Stomach (tissue), 9 donors: ENCODE measurements around the gene DEFB129. TPM values are rescaled to one million over a fixed set of nuclear protein-coding genes. Genes with fewer than 3 reads are reported as not detected.

Experiments
- DNase-seq, 2 donors: peaks; one replicate each; pipeline versions ENCODE4 v3.0.0 to v3.0.0-alpha.2; 2013 to 2019
- H3K27ac ChIP-seq, 5 donors: fragments of 200-600 bp in 4 of 5; sonication (generic) in 4 of 5; one replicate each; pipeline ENCODE4 v1.5.1; 2013 to 2019; ENCODE audit warnings: mild to moderate bottlenecking in 1 of 5, moderate library complexity in 1 of 5
- H3K27me3 ChIP-seq, 3 donors: fragments of 200-600 bp; sonication (generic); one replicate each; pipeline ENCODE4 v1.5.1; 2017 to 2019; ENCODE audit warnings: mixed run types in 1 of 3
- H3K36me3 ChIP-seq, 4 donors: fragments of 200-600 bp; sonication (generic); 1 replicate in 3 of 4; 2 replicates in 1 of 4; pipeline ENCODE4 v1.5.1; 2016 to 2019
- H3K4me1 ChIP-seq, 4 donors: fragments of 200-600 bp; sonication (generic); one replicate each; pipeline ENCODE4 v1.5.1; 2016 to 2019
- H3K4me3 ChIP-seq, 4 donors: fragments of 200-600 bp; sonication (generic) in 3 of 4; one replicate each; pipeline ENCODE4 v1.5.1; 2016 to 2019; ENCODE audit warnings: mild to moderate bottlenecking in 1 of 4
- H3K9me3 ChIP-seq, 4 donors: fragments of 200-600 bp; sonication (generic); one replicate each; pipeline ENCODE4 v1.5.1; 2016 to 2019
- CTCF ChIP-seq, 7 experiments: fragments of 450-650 bp in 4 of 7; fragments of 200-600 bp in 3 of 7; sonication (generic) in 3 of 7; IDR thresholded peaks; one replicate each; pipeline ENCODE4 v1.5.1; 2016 to 2019; ENCODE audit warnings: antibody characterized with exemption in 7 of 7, control low read depth in 2 of 7, mild to moderate bottlenecking in 1 of 7
- EP300 ChIP-seq: sonication (generic); formaldehyde crosslinking; IDR thresholded peaks from one replicate; pipeline ENCODE4 v1.6.1; 2017; ENCODE audit warnings: antibody characterized with exemption
- POLR2A ChIP-seq, 4 donors: fragments of 450-650 bp; IDR thresholded peaks; one replicate each; pipeline ENCODE4 v1.6.1; 2016; ENCODE audit warnings: antibody characterized with exemption in 4 of 4, control low read depth in 2 of 4, mild to moderate bottlenecking in 1 of 4, moderate library complexity in 1 of 4
- POLR2AphosphoS5 ChIP-seq, 3 donors: sonication (generic); formaldehyde crosslinking; IDR thresholded peaks; one replicate each; pipeline ENCODE4 v1.6.1; 2016; ENCODE audit warnings: antibody characterized with exemption in 3 of 3
- WGBS, 5 donors: extraction: QIAGEN DNeasy Blood & Tissue Kit in 3 of 5; methylation state at CpG; one replicate each; pipeline versions ENCODE4 v1.1.5 to v1.1.7; 2013 to 2018; 5-methylcytosine and 5-hydroxymethylcytosine counted together
- intact Hi-C: fragments of 100-400 bp; cut with DNase I; formaldehyde crosslinking; loops from one replicate; pipeline ENCODE4 v1.15.1; 2023; ENCODE audit warnings: low total_unique reads
- polyA plus RNA-seq, 3 donors: library from polyadenylated mRNA; stranded (reverse); fragments of 200-250 nt; gene quantifications; one replicate each; pipeline ENCODE4 v1.2.3, GENCODE V29; 2013
- total RNA-seq, 5 donors: library from RNA; depleted of rRNA; stranded (reverse); fragments of >200 nt; gene quantifications; one replicate each; pipeline versions ENCODE4 v1.1.0 to v1.2.3, GENCODE V29; 2014 to 2016
- donor health status: healthy with polysubstance abuse.
- donor health status: Bipolar disorder and iron deficiency.
- donor health status: healthy.

The DEFB129 gene
- total and polyA plus RNA-seq, 8 donors, result not detected

GRCh38 chr20:275791-276190 is 48.7 kb downstream of the DEFB129 start:
- intact Hi-C loops, result no loop called here
- TF ChIP-seq POLR2AphosphoS5 (IDR thresholded peaks at IDR 0.05) (no peak), CTCF (IDR thresholded peaks at IDR 0.05) (no peak), POLR2A (IDR thresholded peaks at IDR 0.05) (no peak), EP300 (no peak)

GRCh38 chr20:276620-277495 is 49.8 kb downstream of the DEFB129 start:
- DNase-seq, result no peak
- 92 to 95% (median 92%) methylated on average over 9 to 12 of the region's 12 CpGs for WGBS, 5 donors
- peaks cover 11 to 66% (median 57%) of the 10 kb centered on the region in 4 donors for H3K36me3 ChIP-seq
- TF ChIP-seq POLR2AphosphoS5 (IDR thresholded peaks at IDR 0.05) (no peak), EP300 (no peak), POLR2A (IDR thresholded peaks at IDR 0.05) (no peak)
- intact Hi-C loops, result no loop called here
- no peaks in the 10 kb centered on the region for H3K9me3 ChIP-seq
- no peaks in the 10 kb centered on the region for H3K4me1 ChIP-seq
- no peak overlapping the region for H3K4me3 ChIP-seq
- H3K27me3 ChIP-seq, result no peaks in the 10 kb centered on the region
- no peak overlapping the region for H3K27ac ChIP-seq

More at GRCh38 chr20:275791-276190, 48.7 kb downstream of the DEFB129 start:
- 89 to 92% (median 90%) methylated on average over 5 to 7 of the region's 7 CpGs for WGBS, 5 donors
- Histone ChIP-seq H3K4me3 (no peak overlapping the region), H3K4me1 (no peaks in the 10 kb centered on the region), H3K9me3 (no peaks in the 10 kb centered on the region), H3K27me3 (no peaks in the 10 kb centered on the region), H3K27ac (no peak overlapping the region), H3K36me3 (peaks cover 11 to 55% (median 47%) of the 10 kb centered on the region in 4 donors)
- DNase-seq, result no peak

- WGBS, 5 donors, result 27 to 90% (median 44%) methylated on average over 2 to 3 of the region's 3 CpGs
Observed at GRCh38 chr20:277496-277781, 50.4 kb downstream of the DEFB129 start.

GRCh38 chr20:278181-278580 is 51.1 kb downstream of the DEFB129 start:
- no peaks in the 10 kb centered on the region for H3K9me3 ChIP-seq
- no peak overlapping the region for H3K4me3 ChIP-seq

More at GRCh38 chr20:277496-277781, 50.4 kb downstream of the DEFB129 start:
- no peaks in the 10 kb centered on the region for H3K4me1 ChIP-seq
- intact Hi-C loops, result no loop called here
- no peak for TF ChIP-seq POLR2A (IDR thresholded peaks at IDR 0.05)
- TF ChIP-seq POLR2AphosphoS5 (IDR thresholded peaks at IDR 0.05), result no peak
- no peak for TF ChIP-seq EP300
- TF ChIP-seq CTCF (IDR thresholded peaks at IDR 0.05), result no peak
- H3K9me3 ChIP-seq, result no peaks in the 10 kb centered on the region
- H3K27me3 ChIP-seq, result no peaks in the 10 kb centered on the region
- peaks cover 11 to 71% (median 61%) of the 10 kb centered on the region in 4 donors for H3K36me3 ChIP-seq
- no peak overlapping the region for H3K27ac ChIP-seq
- no peak overlapping the region for H3K4me3 ChIP-seq
- no peak for DNase-seq

More at GRCh38 chr20:278181-278580, 51.1 kb downstream of the DEFB129 start:
- H3K27ac ChIP-seq, result no peak overlapping the region
- H3K4me1 ChIP-seq, result no peaks in the 10 kb centered on the region
- intact Hi-C loops, result no loop called here
- H3K27me3 ChIP-seq, result no peaks in the 10 kb centered on the region
- no peak for DNase-seq
- WGBS, 5 donors, result 81 to 94% (median 89%) methylated on average over 5 of the region's 5 CpGs
- TF ChIP-seq POLR2A (IDR thresholded peaks at IDR 0.05) (no peak), CTCF (IDR thresholded peaks at IDR 0.05) (no peak), POLR2AphosphoS5 (IDR thresholded peaks at IDR 0.05) (no peak), EP300 (no peak)
- peaks cover 11 to 75% (median 63%) of the 10 kb centered on the region in 4 donors for H3K36me3 ChIP-seq
